GM12892 (cell line): Measurements from ENCODE around the gene FAXC.

ENCODE experiments used
- POLR2A ChIP-seq: IDR thresholded peaks from 2 replicates; pipeline ENCODE4 v1.6.1; 2011; ENCODE audit warnings: low read depth, low read length, control low read depth
- POLR2AphosphoS5 ChIP-seq: IDR thresholded peaks from 2 replicates; pipeline ENCODE4 v1.6.1; 2011; ENCODE audit warnings: low read depth, low read length, control low read depth
- TAF1 ChIP-seq: IDR thresholded peaks from 2 replicates; pipeline ENCODE4 v1.6.1; 2011; ENCODE audit warnings: low read depth, mild to moderate bottlenecking, control low read depth, low read length, borderline replicate concordance

DNA sequence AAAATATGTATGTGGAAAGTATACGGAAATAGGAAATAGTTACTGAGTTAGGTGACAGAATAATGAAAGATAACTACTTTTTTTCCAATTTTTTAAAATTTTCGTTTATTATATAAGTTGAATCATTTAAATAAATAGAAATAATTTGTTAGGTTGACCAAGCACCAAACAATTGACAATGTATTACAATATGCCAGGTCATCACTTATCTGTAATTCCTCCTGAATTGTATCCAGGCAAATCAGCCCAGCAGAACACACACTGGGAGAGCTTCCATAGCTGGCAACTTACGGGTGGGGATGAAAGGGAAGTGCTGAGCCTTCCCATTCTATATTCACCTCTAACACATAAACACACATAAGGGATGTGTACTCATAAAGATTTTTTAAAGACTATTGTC, 40.7 kb downstream of the FAXC start:
- TF ChIP-seq TAF1 (no peak), POLR2A (no peak), POLR2AphosphoS5 (no peak)
